HEK293 (cell line): ENCODE measurements around the gene MYOZ1.
A peak's percentile ranks its signal among the peaks of the same experiment; 100 is the strongest.
"Not testable (repeated sequence)": the region's sequence is repeated elsewhere in the genome, so short reads cannot be mapped to it uniquely, and the experiment has no call there.

Source experiments
- CTCF ChIA-PET: fragments of 350-600 bp; formaldehyde crosslinking; extraction: SDS; loops from one replicate; lab custom pipeline; 2021; ENCODE audit warnings: antibody characterized with exemption; lab: Yijun Ruan, JAX
- POLR2A ChIA-PET: fragments of 300-600 bp; formaldehyde crosslinking; extraction: SDS; loops from one replicate; lab custom pipeline; 2020; ENCODE audit warnings: antibody characterized with exemption, inconsistent platforms; lab: Yijun Ruan, JAX
- H3K27ac ChIP-seq: fragments of 200-500 bp; sonication (Bioruptor generic); 2 replicates; pipeline ENCODE4 v1.5.1; 2014; ENCODE audit warnings: low read depth, low read length, control low read depth, inconsistent platforms; ENCODE audit errors: extremely low read depth
- H3K36me3 ChIP-seq, 2 experiments: fragments of 200-500 bp in 1 of 2; sonication (Bioruptor generic) in 1 of 2; 1 replicate in 1 of 2; 2 replicates in 1 of 2; pipeline ENCODE4 v1.5.1; 2014 to 2017; ENCODE audit warnings: inconsistent platforms in 2 of 2, low read length in 2 of 2; ENCODE audit not compliant: control insufficient read depth in 2 of 2, insufficient read depth in 1 of 2
- H3K4me1 ChIP-seq: fragments of 200-500 bp; sonication (Bioruptor generic); 2 replicates; pipeline ENCODE4 v1.5.1; 2014; ENCODE audit warnings: mild to moderate bottlenecking, low read length, inconsistent platforms; ENCODE audit not compliant: control insufficient read depth, insufficient read depth
- H3K4me3 ChIP-seq: 2 replicates; pipeline ENCODE4 v1.5.1; 2011; ENCODE audit warnings: low read depth, mild to moderate bottlenecking, control low read depth, low read length, moderate library complexity
- H3K9me3 ChIP-seq: fragments of 200-500 bp; sonication (Bioruptor generic); 2 replicates; pipeline ENCODE4 v1.5.1; 2014; ENCODE audit warnings: low read depth, low read length, inconsistent platforms; ENCODE audit not compliant: control insufficient read depth, insufficient read depth
- FEZF1 ChIP-seq: fragments of 450-650 bp; formaldehyde crosslinking; IDR thresholded peaks from 2 replicates; pipeline ENCODE4 v1.5.1; 2016; ENCODE audit warnings: missing biosample characterization, missing genetic modification characterization
- SCRT1 ChIP-seq: fragments of 450-650 bp; formaldehyde crosslinking; IDR thresholded peaks from 2 replicates; pipeline ENCODE4 v1.5.1; 2016; ENCODE audit warnings: missing biosample characterization, missing genetic modification characterization, borderline replicate concordance
- SCRT2 ChIP-seq: fragments of 450-650 bp; formaldehyde crosslinking; IDR thresholded peaks from 2 replicates; pipeline ENCODE4 v1.5.1; 2016; ENCODE audit warnings: missing biosample characterization, missing genetic modification characterization
- ZBTB48 ChIP-seq: fragments of 450-650 bp; formaldehyde crosslinking; IDR thresholded peaks from 2 replicates; pipeline ENCODE4 v1.5.1; 2016; ENCODE audit warnings: missing biosample characterization, missing genetic modification characterization
- ZNF16 ChIP-seq: fragments of 450-650 bp; formaldehyde crosslinking; IDR thresholded peaks from 2 replicates; pipeline ENCODE4 v1.5.1; 2016; ENCODE audit warnings: low read depth, missing biosample characterization, missing genetic modification characterization

The MYOZ1 gene

GRCh38 chr10:73641328-73642060 is at the start of gene MYOZ1:
Gene MYOZ1, minus strand, starts transcription at chr10:73641474. Its CDS starts 1,457 bp downstream, at chr10:73640017.
- POLR2A ChIA-PET: interaction anchor here (1.4 kb wide), 1 partner anchor 16 kb away, joined by 3 read pairs; no protein-coding TSS in a partner anchor
- 0 out of 2 replicates have a peak, but pooled peaks have one; percentile 9 for TF ChIP-seq FEZF1 (tag by site-specific recombination)
- TF ChIP-seq ZNF16 (tag by site-specific recombination): no peak
- 0 out of 2 replicates have a peak, but pooled peaks have one; percentile 19 for TF ChIP-seq ZBTB48 (tag by site-specific recombination)
- TF ChIP-seq, all 188 proteins: peak for 2
- Histone ChIP-seq H3K4me3 (no peak within 1 kb of the TSS), H3K9me3 (no peaks in the 10 kb centered on the region), H3K4me1 (no peaks in the 10 kb centered on the region), H3K27ac (no peak within 1 kb of the TSS), H3K36me3 (no peaks in the 10 kb centered on the region; a peak in 1 of 3 replicates)
- CTCF ChIA-PET: interaction anchor here (0.6 to 9.1 kb wide), 3 partner anchors 40 to 280 kb away, joined by 3 to 168 read pairs (median 3); no protein-coding TSS in a partner anchor

GRCh38 chr10:73690755-73691154 is 49.5 kb upstream of the MYOZ1 start:
- peak; percentile 60; the same call in 1 of the 2 replicates for TF ChIP-seq SCRT1 (tag by site-specific recombination)
- TF ChIP-seq SCRT2 (tag by site-specific recombination): peak; percentile 76
- POLR2A ChIA-PET, H3K27ac ChIP-seq, H3K4me3 ChIP-seq, H3K4me1 ChIP-seq, H3K36me3 ChIP-seq, H3K9me3 ChIP-seq, CTCF ChIA-PET: not testable (repeated sequence)

- H3K4me3 ChIP-seq, H3K4me1 ChIP-seq, POLR2A ChIA-PET, H3K27ac ChIP-seq, H3K36me3 ChIP-seq, H3K9me3 ChIP-seq, CTCF ChIA-PET: not testable (repeated sequence)
These were observed 48.3 kb upstream of the MYOZ1 start for GRCh38 chr10:73689596-73689995.

- H3K4me3 ChIP-seq, POLR2A ChIA-PET, H3K36me3 ChIP-seq, CTCF ChIA-PET, H3K4me1 ChIP-seq, H3K9me3 ChIP-seq, H3K27ac ChIP-seq: not testable (repeated sequence)
These were observed 46.4 kb upstream of the MYOZ1 start for GRCh38 chr10:73687641-73688040.

- H3K4me3 ChIP-seq, POLR2A ChIA-PET, H3K4me1 ChIP-seq, CTCF ChIA-PET, H3K9me3 ChIP-seq, H3K36me3 ChIP-seq, H3K27ac ChIP-seq: not testable (repeated sequence)
These were observed 33.3 kb upstream of the MYOZ1 start for GRCh38 chr10:73674546-73674945.

- H3K36me3 ChIP-seq, H3K9me3 ChIP-seq, H3K4me3 ChIP-seq, H3K27ac ChIP-seq, CTCF ChIA-PET, POLR2A ChIA-PET, H3K4me1 ChIP-seq: not testable (repeated sequence)
These were observed 27.1 kb upstream of the MYOZ1 start for GRCh38 chr10:73668378-73668777.

- POLR2A ChIA-PET, H3K4me1 ChIP-seq, CTCF ChIA-PET, H3K9me3 ChIP-seq, H3K4me3 ChIP-seq, H3K27ac ChIP-seq, H3K36me3 ChIP-seq: not testable (repeated sequence)
These were observed 25.0 kb upstream of the MYOZ1 start for GRCh38 chr10:73666153-73666809.

- POLR2A ChIA-PET, H3K4me3 ChIP-seq, CTCF ChIA-PET, H3K4me1 ChIP-seq, H3K9me3 ChIP-seq, H3K36me3 ChIP-seq, H3K27ac ChIP-seq: not testable (repeated sequence)
These were observed 24.3 kb upstream of the MYOZ1 start for GRCh38 chr10:73665581-73665980.

- H3K27ac ChIP-seq, H3K9me3 ChIP-seq, CTCF ChIA-PET, H3K4me1 ChIP-seq, H3K4me3 ChIP-seq, POLR2A ChIA-PET, H3K36me3 ChIP-seq: not testable (repeated sequence)
These were observed 23.1 kb upstream of the MYOZ1 start for GRCh38 chr10:73664156-73665040.
